ENCODE measurements around the gene COX4I1. TPM values are rescaled to one million over a fixed set of nuclear protein-coding genes. Genes with fewer than 3 reads are reported as not detected.

COX4I1 gene
- 100 to 1,000 TPM; 355 to 425 (median 400) TPM for total RNA-seq

DNA sequence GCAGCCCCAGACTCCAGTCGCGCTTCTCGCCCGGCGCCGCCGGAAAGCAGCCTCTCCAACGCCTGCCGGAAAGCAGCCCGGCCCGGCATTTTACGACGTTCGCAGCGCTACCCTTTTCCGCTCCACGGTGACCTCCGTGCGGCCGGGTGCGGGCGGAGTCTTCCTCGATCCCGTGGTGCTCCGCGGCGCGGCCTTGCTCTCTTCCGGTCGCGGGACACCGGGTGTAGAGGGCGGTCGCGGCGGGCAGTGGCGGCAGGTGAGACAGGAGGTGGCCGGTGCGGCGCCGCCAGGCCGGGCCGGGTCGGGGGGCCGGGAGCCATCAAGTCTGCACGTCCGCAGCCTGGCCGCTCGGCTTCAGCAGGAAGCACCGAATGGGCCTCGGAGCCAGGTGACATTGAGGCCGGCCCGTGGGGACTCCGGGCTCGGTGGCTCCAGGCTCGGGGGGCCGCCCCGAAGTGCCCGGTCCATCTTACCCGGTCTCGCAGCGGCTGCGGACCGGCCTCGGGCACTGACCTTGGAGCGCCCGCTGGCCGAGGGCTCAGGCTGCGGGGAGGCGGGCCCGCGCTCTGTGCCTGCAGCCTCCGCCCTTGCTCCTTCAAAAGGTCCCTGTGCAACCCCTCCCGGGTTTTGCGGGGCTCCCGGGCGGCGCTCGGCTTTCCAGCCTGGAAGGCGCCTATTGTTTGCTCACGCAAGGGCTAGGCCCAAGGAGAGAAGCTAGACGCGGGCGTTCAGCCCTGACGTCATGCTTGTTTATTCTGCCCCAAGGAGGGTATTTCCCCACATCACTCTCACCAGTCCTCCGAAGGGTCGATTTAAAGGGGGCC, at the start of gene COX4I1, which contains the start of gene EMC8:
Gene COX4I1, plus strand, starts transcription at position 199 of the 824 bp plus-strand sequence. CDS start 1,511 bp downstream, outside the sequence.
Gene EMC8, minus strand, starts transcription at position 48 of the 824 bp plus-strand sequence. CDS start 249 bp downstream, outside the sequence.
- Histone ChIP-seq H3K27me3 (no peaks in the 10 kb centered on the region), H3K27ac (peak within 1 kb of the TSS; percentile 83 to 85), H3K36me3 (no peaks in the 10 kb centered on the region), H3K4me1 (peaks cover 0 to 3% of the 10 kb centered on the region in 2 donors), H3K4me3 (peak within 1 kb of the TSS; percentile 96 to 100 (median 99)), H3K9me3 (no peaks in the 10 kb centered on the region)
- DNase-seq (ENCODE audit: low spot score in 2 of 2): peak; percentile 86 to 94
- TF ChIP-seq POLR2A (IDR thresholded peaks at IDR 0.05) (peak; percentile 44), POLR2AphosphoS5 (IDR thresholded peaks at IDR 0.05) (peak; percentile 66 to 92 (median 80))
- TF ChIP-seq, protein P1, sequence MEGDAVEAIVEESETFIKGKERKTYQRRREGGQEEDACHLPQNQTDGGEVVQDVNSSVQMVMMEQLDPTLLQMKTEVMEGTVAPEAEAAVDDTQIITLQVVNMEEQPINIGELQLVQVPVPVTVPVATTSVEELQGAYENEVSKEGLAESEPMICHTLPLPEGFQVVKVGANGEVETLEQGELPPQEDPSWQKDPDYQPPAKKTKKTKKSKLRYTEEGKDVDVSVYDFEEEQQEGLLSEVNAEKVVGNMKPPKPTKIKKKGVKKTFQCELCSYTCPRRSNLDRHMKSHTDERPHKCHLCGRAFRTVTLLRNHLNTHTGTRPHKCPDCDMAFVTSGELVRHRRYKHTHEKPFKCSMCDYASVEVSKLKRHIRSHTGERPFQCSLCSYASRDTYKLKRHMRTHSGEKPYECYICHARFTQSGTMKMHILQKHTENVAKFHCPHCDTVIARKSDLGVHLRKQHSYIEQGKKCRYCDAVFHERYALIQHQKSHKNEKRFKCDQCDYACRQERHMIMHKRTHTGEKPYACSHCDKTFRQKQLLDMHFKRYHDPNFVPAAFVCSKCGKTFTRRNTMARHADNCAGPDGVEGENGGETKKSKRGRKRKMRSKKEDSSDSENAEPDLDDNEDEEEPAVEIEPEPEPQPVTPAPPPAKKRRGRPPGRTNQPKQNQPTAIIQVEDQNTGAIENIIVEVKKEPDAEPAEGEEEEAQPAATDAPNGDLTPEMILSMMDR (IDR thresholded peaks at IDR 0.05): no peak
- intact Hi-C loops (cut with DNase I; ENCODE audit: low total_unique reads): no loop called here

DNA sequence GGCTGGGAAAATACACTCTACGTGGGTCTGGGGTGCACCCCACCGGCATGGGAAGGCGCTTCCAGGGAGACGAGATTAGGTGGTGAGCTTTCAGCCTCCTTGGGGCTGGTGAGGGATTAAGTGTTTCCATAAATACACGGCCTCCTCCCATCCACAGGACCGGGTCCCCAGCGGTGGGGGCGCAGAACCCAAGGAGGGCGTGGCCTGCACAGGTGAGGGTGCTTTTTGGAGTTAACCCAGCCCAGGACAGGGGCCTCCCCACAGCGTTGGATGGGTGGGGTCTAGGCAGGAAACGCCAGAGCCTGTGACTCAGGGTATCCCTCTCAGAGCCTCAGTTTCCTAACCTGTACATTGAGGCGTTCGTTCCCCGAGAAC, 49.7 kb upstream of the COX4I1 start:
- peak overlapping the region; percentile 45 to 84 (median 67) for H3K4me3 ChIP-seq
- DNase-seq (ENCODE audit: low spot score in 2 of 2): no peak
- peaks cover 15 to 19% of the 10 kb centered on the region in 2 donors for H3K4me1 ChIP-seq
- no peaks in the 10 kb centered on the region for H3K36me3 ChIP-seq
- no peaks in the 10 kb centered on the region for H3K9me3 ChIP-seq
- H3K27ac ChIP-seq: no peak overlapping the region
- H3K27me3 ChIP-seq: no peaks in the 10 kb centered on the region
- intact Hi-C loops (cut with DNase I; ENCODE audit: low total_unique reads): loop anchor here (10.0 kb wide), 1 partner anchor 85 kb away; no protein-coding TSS in a partner anchor
- no peak for TF ChIP-seq POLR2AphosphoS5 (IDR thresholded peaks at IDR 0.05)
- TF ChIP-seq POLR2A (IDR thresholded peaks at IDR 0.05): no peak
- TF ChIP-seq, protein P1 (IDR thresholded peaks at IDR 0.05): no peak

DNA sequence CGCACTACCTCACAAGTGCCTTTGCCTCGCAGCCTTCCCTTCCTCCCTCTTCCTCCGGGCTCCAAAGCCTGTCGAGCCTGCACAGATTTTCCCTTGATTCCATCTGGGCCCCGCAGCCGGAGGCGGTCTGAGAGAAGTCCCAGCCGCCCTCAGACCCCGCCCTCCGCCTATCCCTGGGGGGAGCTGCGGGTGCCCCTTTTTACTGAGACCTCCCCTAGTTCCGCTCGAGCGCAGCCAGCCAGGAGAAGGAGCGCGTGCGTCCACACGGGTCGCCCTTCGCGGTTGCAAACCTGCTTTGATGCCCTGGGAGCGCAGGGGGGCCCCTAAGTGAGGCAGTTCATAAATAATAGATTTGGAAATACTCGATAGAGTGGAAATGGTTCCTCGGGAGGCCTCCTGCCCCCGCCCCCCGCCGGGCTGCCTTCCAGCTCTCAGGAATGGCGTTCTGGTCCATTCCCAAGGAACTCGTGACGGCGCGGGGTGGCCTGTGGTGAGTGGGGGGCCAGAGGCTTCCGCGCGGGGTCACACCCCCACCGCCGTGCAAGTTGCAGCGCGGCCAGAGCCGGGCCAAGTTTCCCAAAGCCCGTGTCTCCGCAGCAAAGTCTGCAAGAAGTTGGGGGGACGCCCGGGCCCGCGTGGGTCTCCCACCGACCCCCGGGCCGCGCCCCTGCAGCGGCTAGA, 49.2 kb upstream of the COX4I1 start:
- Histone ChIP-seq H3K36me3 (no peaks in the 10 kb centered on the region), H3K4me3 (peak overlapping the region; percentile 45 to 84 (median 67)), H3K27ac (peak overlapping the region in 1 of 2 donors; percentile 6), H3K9me3 (no peaks in the 10 kb centered on the region), H3K27me3 (no peaks in the 10 kb centered on the region), H3K4me1 (peaks cover 15 to 19% of the 10 kb centered on the region in 2 donors)
- intact Hi-C loops (cut with DNase I; ENCODE audit: low total_unique reads): no loop called here
- no peak for DNase-seq (ENCODE audit: low spot score in 2 of 2)
- TF ChIP-seq POLR2A (IDR thresholded peaks at IDR 0.05): no peak
- TF ChIP-seq, protein P1 (IDR thresholded peaks at IDR 0.05): peak in 1 of 3 donors; percentile 20

DNA sequence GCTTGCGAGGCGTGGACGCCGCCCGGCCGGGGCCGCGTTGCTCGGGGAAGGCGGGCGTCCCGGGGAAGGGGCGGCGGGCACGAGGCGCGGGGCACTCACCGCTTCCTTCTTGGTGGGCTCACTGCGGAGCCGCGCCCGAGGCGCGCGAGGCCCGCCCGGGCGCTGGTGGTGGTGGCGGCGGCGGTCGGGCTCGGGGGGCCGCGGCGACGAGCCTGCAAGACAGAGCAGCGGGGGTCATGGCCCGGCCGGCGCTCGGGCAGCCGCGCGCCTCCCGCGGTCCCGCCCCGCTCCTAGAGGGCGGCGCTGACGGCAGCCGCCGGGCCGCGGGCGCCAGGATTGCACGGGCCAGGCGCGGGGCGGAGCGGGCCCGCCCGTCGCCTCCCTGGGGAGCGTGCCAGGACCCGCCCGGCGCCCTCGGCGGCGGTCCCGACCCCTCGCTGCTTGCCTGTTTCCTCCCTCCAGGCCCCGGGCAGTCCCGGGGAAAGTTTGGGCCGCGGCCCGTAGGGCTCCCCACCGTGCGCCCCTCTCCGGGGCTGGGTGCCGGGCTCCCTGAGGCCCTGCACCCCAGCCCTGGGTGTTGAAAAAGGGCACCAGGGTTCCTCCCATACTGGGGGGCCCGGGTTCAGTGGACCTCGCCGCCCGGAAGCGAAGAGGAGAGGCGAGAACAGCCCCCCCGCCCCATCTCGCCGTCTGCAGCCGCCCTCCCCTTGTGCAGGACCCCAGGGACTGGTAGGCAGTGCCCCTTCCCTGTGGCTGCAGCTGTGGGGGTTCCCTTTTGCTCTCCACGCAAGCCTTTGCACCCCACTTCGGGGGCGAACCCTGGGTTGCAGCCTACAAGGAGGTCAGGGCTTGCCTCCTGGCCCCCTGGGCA, 48.4 kb upstream of the COX4I1 start, which contains the start of gene C16orf74:
Gene C16orf74, minus strand, starts transcription at position 270 of the 871 bp plus-strand sequence. CDS start 15,879 bp downstream, outside the sequence.
- no peak for TF ChIP-seq POLR2AphosphoS5 (IDR thresholded peaks at IDR 0.05)
- TF ChIP-seq, protein P1 (IDR thresholded peaks at IDR 0.05): no peak
- no peak for TF ChIP-seq POLR2A (IDR thresholded peaks at IDR 0.05)
- no peaks in the 10 kb centered on the region for H3K36me3 ChIP-seq
- H3K9me3 ChIP-seq: no peaks in the 10 kb centered on the region
- DNase-seq (ENCODE audit: low spot score in 2 of 2): no peak
- H3K4me1 ChIP-seq: peaks cover 15 to 19% of the 10 kb centered on the region in 2 donors
- peak within 1 kb of the TSS; percentile 45 to 84 (median 67) for H3K4me3 ChIP-seq
- H3K27ac ChIP-seq: peak within 1 kb of the TSS in 1 of 2 donors; percentile 6
- intact Hi-C loops (cut with DNase I; ENCODE audit: low total_unique reads): no loop called here
- no peaks in the 10 kb centered on the region for H3K27me3 ChIP-seq
